ENCODE data around the gene DGKQ. TPM values are rescaled to one million over a fixed set of nuclear protein-coding genes. Genes with fewer than 3 reads are reported as not detected.

DGKQ gene
- total RNA-seq, 1 donor from 2014 or later = 26.2 TPM

DNA sequence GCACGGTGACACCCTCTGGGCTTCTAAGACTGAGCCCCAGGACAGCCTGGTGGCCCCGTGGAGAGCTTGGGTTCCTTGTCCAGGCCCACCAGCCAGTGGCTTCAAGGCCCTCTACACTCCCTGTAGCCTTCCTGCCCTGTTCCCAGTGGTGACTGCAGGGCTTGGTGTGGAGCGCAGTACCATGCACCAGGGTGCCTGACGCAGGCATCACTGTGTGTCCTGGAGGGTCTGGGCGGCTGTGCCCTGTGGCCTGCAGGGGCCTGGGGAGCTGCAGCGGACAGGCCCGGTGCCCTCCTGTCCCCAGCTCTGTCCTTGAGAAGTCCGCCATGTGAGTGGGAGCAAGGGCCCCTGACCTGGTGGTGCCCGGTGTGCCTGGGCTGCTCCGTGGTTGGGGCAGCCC lies 42.4 kb upstream of the DGKQ start:
- H3K4me3 Mint-ChIP-seq (ENCODE audit: unreplicated experiment) = no peak overlapping the region
- H3K27ac Mint-ChIP-seq (ENCODE audit: unreplicated experiment) = no peak overlapping the region
- peaks cover 4% of the 10 kb centered on the region for H3K27me3 Mint-ChIP-seq (ENCODE audit: unreplicated experiment)

DNA sequence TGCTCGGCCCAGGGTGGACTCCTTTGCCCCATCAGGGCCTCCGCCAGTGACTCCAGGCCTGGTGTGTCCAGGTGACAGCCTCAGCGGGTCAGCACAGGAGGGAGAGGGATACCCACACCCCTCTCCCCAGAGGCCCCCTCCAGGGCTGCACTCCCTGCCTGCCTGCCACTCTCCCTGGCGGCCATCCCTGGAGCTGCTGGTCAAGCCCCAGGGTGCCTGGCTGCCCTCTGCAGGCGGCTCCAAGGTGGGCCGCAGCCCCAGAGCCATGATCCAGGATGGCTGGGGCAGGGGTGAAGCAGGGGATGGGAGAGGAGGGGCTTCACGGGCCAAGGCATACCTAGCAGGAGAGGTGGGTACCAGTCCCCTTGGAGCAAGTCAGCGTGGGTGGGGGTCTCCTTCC lies 41.8 kb upstream of the DGKQ start:
- Mint-ChIP-seq H3K36me3 (ENCODE audit: unreplicated experiment) (no peaks in the 10 kb centered on the region), H3K27ac (ENCODE audit: unreplicated experiment) (no peak overlapping the region), H3K27me3 (ENCODE audit: unreplicated experiment) (peaks cover 5% of the 10 kb centered on the region), H3K4me1 (ENCODE audit: low read depth, unreplicated experiment) (no peaks in the 10 kb centered on the region), H3K9me3 (ENCODE audit: unreplicated experiment) (no peaks in the 10 kb centered on the region), H3K4me3 (ENCODE audit: unreplicated experiment) (no peak overlapping the region)
- TF ChIP-seq, protein P1, sequence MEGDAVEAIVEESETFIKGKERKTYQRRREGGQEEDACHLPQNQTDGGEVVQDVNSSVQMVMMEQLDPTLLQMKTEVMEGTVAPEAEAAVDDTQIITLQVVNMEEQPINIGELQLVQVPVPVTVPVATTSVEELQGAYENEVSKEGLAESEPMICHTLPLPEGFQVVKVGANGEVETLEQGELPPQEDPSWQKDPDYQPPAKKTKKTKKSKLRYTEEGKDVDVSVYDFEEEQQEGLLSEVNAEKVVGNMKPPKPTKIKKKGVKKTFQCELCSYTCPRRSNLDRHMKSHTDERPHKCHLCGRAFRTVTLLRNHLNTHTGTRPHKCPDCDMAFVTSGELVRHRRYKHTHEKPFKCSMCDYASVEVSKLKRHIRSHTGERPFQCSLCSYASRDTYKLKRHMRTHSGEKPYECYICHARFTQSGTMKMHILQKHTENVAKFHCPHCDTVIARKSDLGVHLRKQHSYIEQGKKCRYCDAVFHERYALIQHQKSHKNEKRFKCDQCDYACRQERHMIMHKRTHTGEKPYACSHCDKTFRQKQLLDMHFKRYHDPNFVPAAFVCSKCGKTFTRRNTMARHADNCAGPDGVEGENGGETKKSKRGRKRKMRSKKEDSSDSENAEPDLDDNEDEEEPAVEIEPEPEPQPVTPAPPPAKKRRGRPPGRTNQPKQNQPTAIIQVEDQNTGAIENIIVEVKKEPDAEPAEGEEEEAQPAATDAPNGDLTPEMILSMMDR (IDR thresholded peaks at IDR 0.05; ENCODE audit: partially characterized antibody, unreplicated experiment) = no peak
- DNase-seq = no peak

More for the DNA sequence above, 42.4 kb upstream of the DGKQ start:
- TF ChIP-seq, protein P1 (IDR thresholded peaks at IDR 0.05; ENCODE audit: partially characterized antibody, unreplicated experiment) = no peak
- Mint-ChIP-seq H3K9me3 (ENCODE audit: unreplicated experiment) (no peaks in the 10 kb centered on the region), H3K4me1 (ENCODE audit: low read depth, unreplicated experiment) (no peaks in the 10 kb centered on the region), H3K36me3 (ENCODE audit: unreplicated experiment) (no peaks in the 10 kb centered on the region)
- DNase-seq = no peak

DNA sequence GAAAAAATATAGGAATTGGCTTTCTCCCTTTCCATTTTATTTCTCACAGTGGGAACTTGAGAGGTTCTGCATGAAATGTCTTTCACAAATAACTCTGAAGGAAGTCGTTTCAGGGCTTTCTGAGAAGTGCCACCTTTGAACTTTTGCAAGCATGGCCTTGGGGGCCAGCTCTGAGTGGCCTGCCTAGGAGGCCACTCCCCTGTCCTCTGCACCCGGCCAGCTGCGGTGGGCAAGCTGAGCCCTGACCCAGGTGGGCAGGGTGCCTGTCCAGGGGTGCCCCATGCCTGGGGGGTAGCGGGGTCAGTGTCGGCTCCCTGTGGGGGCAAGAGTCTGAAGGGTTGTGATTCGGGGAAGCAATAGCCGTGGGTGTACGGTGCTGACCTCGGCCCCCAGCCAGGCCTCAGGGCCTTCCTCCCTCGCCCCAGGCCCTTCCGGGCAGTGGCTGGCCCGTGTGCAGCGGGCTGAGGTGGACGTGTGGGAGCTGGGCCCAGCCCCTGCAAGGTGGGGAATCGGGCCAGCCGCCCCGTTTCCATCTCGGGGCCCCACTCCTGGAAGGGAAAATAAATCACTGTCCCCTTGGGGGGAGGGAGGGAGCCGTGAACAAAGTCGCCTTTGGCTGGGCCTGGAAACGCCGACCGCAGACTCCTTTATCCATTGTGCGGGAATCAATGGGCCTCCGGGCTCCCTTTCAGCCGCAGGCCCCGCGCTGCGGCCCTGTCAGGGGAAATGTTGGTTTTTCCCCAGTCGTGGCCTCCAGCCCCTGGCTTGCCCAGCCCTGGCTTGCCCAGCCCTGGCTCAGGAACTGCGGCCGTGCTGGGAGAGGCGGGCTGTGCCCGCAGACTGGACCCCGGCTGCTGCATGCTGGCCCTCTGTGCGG lies 41.2 kb upstream of the DGKQ start:
- no peaks in the 10 kb centered on the region for H3K4me1 Mint-ChIP-seq (ENCODE audit: low read depth, unreplicated experiment)
- no peaks in the 10 kb centered on the region for H3K9me3 Mint-ChIP-seq (ENCODE audit: unreplicated experiment)
- H3K4me3 Mint-ChIP-seq (ENCODE audit: unreplicated experiment) = no peak overlapping the region
- no peaks in the 10 kb centered on the region for H3K36me3 Mint-ChIP-seq (ENCODE audit: unreplicated experiment)
- no peak overlapping the region for H3K27ac Mint-ChIP-seq (ENCODE audit: unreplicated experiment)
- peaks cover 5% of the 10 kb centered on the region for H3K27me3 Mint-ChIP-seq (ENCODE audit: unreplicated experiment)
- DNase-seq = no peak
- TF ChIP-seq, protein P1 (IDR thresholded peaks at IDR 0.05; ENCODE audit: partially characterized antibody, unreplicated experiment) = no peak

DNA sequence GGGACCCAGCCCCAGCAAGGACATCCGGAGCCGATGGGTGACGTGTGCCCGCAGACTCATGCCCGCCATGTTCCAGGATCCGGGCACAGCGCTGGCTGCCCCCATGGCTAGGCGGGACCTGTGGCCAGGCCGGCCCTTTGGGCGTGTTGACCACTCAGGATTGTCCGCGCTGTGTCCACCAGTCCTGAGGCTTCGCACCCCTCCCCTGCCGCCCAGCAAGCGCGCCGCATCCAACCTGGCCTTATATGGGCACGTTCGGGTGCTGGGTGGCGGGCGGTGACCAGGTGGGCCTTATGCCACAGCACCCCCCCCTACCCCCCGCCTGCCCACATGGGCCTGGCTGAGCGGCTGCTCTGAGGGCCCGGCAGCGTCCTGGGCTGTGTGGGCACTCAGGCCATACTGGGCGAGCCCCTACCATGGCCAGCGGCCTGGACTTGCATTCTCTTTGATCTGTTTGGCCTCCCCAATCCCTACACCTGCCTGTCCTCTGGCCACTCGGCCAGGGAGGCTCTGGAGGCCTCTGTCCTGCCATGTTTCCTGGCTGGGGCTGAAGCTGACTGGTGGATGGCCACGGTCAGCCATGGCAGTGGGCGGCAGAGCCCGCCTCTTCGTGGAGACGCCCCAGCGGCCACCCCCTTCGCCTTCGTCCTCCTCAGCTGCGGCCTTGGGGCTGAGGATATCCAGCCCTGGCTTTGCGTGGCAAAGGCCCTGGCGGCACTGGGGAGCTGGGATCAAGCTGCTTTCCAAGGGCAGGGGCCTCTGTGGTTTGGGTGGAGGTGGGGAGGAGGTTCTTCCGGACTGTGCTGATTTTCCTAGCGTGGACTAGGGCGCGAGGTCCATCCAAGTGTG lies 40.1 kb upstream of the DGKQ start:
- DNase-seq = no peak
- H3K27ac Mint-ChIP-seq (ENCODE audit: unreplicated experiment) = no peak overlapping the region
- no peaks in the 10 kb centered on the region for H3K4me1 Mint-ChIP-seq (ENCODE audit: low read depth, unreplicated experiment)
- H3K36me3 Mint-ChIP-seq (ENCODE audit: unreplicated experiment) = no peaks in the 10 kb centered on the region
- TF ChIP-seq, protein P1 (IDR thresholded peaks at IDR 0.05; ENCODE audit: partially characterized antibody, unreplicated experiment) = no peak
- H3K27me3 Mint-ChIP-seq (ENCODE audit: unreplicated experiment) = peaks cover 5% of the 10 kb centered on the region
- H3K4me3 Mint-ChIP-seq (ENCODE audit: unreplicated experiment) = no peak overlapping the region
- H3K9me3 Mint-ChIP-seq (ENCODE audit: unreplicated experiment) = no peaks in the 10 kb centered on the region

Measured in glutamatergic neuron (in vitro differentiated cells).